Caki2 (cell line): ENCODE data around the gene GLIS2. TPM values are rescaled to one million over a fixed set of nuclear protein-coding genes. Genes with fewer than 3 reads are reported as not detected.
"Not testable (repeated sequence)": the region's sequence is repeated elsewhere in the genome, so short reads cannot be mapped to it uniquely, and the experiment has no call there.

Experiments used
- DNase-seq: peaks from one replicate; pipeline ENCODE4 v3.0.0-alpha.2; 2015; ENCODE audit warnings: low read depth
- in situ Hi-C: cut with HindIII; loops from 2 replicates; pipeline ENCODE4 v1.10.0; 2016; ENCODE audit warnings: low sequenced_read_pairs, low pct_unique_long_range_greater_than_20kb, mixed read lengths
- total RNA-seq: library from RNA; depleted of rRNA; stranded (reverse); fragments of >200 nt; shearing (Covaris generic); gene quantifications from 2 replicates; pipeline ENCODE4 v1.2.3, GENCODE V29; 2014; ENCODE audit warnings: low replicate concordance

Gene GLIS2
- total RNA-seq, 1 experiment from 2014 or later, result 5.7 TPM

DNA sequence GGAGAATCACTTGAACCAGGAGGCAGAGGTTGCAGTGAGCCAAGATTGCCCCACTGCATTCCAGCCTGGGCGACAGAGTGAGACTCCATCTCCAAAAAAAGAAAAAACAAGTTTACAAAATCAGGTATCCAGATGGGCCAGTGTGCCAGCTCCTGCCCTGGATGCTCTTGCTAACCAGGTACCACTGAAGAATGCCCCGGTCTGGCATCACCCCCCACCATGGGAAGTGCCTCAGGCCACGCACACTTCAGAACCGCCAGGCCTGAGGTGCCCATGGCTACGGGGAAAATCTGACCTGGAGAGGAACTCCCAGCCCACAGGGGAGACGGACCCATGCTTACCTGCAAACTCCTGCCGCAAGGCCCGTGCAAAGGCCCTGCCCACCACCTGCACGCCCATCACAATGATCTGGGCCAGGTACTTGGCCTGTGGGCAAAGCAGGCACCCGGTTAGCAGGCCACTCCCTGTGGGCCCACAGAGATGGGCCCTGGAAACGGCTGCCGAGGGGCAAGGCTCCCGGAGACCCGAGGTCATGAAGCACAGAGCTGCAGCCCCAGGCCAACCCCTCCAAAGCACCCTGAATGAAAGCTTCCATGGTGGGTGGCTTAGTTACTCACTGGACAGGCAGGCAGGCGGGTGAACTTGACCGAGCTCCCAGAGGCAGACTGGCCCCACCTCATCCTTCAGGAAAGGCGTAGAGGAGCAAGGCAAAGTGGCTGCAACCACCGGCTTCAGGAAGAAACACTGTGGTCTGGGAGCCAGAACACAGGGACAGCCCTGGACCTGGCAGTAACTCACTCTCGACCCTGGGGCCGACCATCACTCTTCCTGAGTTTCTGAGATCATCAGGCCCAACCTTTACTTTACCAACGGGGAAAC lies 27.2 kb downstream of the GLIS2 start:
- DNase-seq, result no peak
- in situ Hi-C loops, result no loop called here

DNA sequence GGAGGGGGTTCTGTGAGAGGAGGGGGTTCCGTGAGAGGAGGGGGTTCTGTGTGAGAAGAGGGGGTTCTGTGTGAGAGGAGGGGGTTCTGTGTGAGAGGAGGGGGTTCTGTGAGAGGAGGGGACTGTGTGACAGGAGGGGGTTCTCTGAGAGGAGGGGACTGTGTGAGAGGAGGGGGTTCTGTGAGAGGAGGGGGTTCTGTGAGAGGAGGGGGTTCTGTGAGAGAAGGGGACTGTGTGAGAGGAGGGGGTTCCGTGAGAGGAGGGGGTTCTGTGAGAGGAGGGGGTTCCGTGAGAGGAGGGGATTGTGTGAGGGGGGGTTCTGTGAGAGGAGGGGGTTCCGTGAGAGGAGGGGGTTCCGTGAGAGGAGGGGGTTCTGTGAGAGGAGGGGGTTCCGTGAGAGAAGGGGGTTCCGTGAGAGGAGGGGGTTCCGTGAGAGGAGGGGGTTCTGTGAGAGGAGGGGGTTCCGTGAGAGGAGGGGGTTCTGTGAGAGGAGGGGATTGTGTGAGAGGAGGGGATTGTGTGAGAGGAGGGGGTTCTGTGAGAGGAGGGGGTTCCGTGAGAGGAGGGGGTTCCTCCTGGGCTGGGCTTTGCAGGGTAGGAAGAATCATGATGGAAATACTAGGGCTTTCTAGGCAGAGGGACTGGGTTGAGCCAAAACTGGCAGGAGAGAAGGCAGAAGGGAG lies 28.6 kb downstream of the GLIS2 start:
- in situ Hi-C loops, DNase-seq: not testable (repeated sequence)

DNA sequence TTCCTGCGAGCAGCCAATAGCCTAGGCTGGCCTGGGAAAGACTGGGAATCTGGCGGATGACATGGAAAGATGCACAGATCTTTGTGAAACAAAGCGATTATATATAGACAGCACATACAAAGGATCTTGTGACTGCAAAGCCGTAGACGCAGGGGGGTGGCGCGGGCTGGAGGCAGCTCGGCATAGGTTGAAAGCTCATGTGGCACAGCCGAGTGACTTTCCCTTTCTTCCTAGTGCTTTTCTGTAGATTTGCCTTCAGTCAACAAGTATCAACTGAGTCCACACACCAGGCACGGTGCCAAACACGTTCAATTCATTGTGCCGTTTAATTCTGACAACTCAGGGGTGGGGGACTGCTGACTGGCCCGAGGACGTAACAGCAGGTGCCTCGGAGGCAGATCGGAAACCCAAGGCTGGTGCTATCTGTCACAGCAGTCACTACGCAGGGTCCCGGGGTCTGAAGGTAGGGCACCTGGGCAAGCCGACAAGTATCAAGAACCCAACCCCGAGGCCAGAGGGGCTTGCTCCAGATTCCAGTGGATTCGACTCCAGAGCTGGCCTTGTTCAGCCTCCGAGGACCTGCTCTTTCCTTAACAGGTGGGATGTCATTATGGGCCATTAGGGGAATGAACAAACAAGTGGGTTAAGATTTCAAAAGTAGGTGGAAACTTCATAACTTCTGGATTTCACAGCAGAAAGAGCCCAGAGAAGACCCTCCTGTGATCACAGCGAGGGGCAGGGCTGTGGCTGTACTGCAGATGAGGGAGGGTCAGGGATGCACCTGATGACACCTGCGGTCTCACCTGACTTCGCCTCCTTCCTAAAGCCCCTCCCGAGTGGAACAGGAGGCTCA lies 29.3 kb downstream of the GLIS2 start:
- in situ Hi-C loops, result no loop called here
- DNase-seq, result no peak

DNA sequence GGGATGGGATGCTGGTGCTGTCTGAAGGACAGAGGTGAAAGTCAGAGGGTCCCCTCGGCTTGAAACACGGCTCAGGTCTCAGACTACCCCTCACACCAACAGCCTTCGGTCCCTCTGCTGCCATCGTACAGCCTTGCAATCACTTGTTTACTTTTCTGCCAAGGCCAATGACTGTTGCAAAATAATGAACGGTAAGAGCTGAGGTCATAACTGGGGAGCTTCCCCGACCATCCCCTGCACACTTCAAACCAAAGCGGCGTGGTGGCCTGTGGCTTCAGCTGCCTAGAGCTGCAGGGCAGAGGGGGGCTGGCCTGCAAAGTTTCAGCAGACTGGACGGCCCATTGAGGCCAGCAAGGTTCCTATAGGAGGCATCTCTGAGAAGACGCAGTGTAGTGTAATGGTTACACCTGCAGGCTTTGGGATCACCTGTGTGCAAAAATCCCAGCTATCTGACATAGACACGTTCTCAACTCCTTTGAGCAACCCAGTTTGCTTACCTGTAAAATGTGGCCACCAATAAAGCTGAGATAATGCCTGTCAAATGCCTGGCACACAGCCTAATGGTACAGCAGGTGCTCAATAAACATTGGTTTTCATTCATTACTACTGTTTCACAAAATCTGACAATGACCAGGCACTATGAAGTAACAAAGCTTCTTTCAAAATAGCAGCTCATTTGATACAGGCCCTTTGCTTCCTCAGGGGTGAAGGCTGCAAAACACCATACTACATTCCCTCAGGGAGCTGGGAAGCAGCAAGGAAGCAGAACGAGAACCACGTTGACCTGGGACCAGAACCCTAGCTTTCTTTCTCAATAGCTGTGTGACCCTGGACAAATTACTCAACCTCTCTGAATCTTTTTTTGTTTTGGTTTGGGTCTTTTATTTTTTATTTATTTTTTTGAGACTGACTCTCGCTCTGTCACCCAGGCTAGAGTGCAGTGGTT lies 30.2 kb downstream of the GLIS2 start:
- in situ Hi-C loops, result no loop called here
- no peak for DNase-seq

DNA sequence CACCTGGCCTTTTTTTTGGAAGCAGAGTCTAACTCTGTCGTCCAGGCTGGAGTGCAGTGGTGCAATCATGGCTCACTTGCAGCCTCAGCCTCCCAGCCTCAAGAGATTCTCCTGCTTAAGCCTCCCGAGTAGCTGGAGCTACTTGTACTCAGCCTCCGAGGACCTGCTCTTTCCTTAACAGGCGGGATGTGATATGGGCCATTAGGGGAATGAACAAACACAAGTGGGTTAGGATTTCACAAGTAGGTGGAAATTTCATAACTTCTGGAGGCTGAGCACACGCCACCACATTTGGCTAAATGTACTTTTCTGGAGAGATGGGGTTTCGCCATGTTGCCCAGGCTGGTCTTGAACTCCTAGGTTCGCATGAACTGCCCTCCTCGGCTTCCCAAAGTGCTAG lies 31.1 kb downstream of the GLIS2 start:
- DNase-seq, result no peak
- in situ Hi-C loops, result no loop called here

DNA sequence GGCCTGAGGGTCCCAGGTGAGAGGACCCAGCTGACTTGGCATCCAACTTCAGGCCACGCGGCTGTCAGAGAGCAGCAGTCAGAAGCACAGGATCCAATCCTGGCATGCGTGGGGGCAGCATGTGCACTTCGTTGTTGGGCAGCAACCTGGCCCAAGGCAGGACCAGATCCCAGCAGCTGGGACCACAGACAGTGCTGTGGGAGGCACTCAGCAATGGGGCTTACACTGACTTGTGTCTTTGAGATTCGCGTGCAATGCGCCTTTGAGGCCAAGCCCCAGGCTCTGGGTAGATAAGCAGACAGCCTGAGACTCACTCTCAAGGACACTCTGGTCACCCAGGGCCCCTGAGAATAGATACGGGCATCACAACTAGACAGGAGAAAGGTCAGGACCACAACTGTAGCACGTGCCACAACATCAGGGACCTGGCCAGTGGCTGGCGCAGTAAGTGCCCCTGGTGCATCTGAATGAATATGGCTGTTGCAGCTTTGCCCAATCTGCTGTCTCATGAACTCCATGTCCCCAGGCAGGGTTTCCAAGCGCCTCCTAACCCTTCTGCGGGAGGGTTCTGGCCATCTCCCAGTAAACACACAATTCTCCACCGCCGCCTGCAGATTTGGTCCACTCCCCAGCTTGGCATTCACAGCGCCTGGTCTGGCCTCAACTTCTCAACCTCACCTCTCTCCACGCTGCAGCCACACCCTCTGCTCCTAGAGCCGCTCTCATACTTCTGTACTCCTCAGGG lies 32.1 kb downstream of the GLIS2 start:
- DNase-seq, result no peak
- in situ Hi-C loops, result no loop called here

DNA sequence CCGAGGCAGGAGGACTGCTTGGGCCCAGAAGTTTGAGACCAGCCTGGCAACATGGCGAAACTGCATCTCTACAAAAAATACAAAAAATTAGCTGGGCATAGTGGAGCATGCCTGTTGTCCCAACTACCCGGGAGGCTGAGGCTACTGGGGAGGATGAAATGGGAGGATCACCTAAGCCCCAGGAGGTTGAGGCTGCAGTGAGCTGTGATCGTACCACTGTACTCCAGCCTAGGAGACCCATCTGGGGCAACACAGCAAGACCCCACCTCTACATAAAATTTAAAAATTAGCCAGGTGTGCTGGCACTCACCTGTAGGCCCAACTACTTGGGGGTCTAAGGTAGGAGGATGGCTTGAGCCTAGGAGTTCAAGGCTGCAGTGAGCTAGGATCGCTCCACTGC lies 33.5 kb downstream of the GLIS2 start:
- in situ Hi-C loops, result no loop called here
- DNase-seq, result no peak

DNA sequence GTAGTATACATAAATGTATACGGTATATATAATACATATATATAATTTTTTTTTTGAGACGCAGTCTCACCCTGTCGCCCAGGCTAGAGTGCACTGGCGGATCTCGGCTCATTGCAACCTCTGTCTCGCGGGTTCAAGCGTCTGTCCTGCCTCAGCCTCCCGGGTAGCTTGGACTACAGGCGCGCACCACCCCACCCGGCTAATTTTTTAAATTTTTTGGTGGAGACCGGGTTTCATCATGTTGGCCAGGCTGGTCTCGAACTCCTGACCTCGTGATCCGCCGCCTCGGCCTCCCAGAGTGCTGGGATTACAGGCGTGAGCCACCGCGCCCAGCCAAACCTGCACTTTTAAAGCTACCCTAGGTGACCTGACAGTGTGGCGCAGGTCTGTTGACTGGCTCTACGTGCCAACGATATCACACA lies 34.5 kb downstream of the GLIS2 start:
- in situ Hi-C loops, result no loop called here
- no peak for DNase-seq

DNA sequence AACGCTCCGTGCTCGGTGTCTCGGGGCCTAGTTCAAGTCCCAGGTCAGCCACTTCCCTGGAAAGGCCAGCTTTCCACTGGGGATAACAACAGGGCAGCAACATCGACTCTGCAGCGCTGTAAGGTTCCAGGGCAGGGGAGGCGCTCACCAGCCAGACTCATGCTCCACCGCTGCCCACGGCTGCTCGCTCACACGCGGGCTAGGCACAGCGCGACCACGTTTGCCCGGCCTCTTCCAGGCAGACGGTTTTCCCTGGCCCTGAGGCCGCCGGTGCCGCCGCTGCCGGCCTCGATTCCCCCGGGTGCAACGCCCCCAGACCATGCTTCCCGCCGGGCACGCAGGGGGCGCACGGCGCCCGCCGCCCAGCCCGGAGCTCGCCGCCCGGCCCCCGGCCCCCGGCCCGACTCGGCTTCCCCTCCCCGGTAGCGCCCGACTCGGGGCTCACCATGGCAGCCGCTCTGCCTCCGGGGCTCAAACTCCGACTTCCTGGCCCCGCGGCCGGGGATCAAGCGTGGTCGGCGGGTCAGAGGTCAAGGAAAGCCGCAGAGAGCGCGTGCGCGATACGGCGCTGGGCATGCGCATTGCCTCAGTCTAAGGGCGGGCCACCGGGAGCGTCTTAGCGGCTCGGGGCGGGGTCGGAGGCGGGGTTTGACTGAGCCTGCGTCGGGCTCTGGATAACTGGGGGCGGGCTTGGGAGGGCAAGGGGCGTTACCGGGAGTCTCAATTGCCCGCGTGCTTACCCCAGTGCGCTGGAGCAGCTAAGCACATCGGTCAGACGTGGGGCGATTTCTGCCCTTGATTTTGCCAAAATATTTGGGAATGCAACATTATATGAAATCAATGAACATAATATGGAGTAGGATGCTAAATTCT lies 35.2 kb downstream of the GLIS2 start, which contains the start of gene PAM16:
Gene PAM16, minus strand, starts transcription at position 535 of the 873 bp plus-strand sequence. Its CDS starts 87 bp downstream, at position 448.
- DNase-seq, result peak; percentile 87
- in situ Hi-C loops, result no loop called here

DNA sequence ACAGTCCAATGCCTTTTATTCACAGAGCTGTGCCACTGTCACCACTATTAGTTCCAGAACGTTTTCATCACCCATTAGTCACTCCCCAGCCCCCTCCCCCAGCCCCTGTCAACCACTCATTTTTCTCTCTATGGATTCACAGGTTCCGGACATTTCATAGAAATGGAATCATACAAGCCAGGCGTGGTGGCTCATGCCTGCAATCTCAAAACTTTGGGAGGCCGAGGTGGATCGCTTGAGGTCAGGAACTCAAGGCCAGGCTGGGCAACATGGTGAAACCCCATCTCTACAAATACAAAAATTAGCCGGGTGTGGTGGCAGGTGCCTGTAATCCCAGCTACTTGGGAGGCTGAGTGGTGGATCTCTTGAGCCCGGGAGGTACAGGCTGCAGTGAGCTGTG lies 36.0 kb downstream of the GLIS2 start:
- in situ Hi-C loops, result no loop called here
- no peak for DNase-seq

DNA sequence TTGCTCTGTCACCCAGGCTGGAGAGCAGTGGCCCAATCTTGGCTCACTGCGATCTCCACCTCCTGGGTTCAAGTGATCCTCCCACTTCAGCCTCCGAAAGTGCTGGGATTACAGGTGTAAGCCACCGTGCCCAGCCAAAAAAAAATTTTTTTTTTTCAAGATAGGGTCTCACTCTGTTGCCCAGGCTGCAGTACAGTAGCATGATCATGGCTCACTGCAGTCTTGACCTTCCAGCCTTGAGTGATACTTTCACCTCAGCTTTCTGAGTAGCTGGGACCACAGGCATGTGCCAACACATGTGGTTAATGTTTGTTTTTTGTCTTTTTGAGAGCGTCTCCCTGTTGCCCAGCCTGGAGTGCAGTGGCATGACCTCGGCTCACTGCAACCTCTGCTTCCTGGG lies 37.0 kb downstream of the GLIS2 start:
- no peak for DNase-seq
- in situ Hi-C loops, result no loop called here

DNA sequence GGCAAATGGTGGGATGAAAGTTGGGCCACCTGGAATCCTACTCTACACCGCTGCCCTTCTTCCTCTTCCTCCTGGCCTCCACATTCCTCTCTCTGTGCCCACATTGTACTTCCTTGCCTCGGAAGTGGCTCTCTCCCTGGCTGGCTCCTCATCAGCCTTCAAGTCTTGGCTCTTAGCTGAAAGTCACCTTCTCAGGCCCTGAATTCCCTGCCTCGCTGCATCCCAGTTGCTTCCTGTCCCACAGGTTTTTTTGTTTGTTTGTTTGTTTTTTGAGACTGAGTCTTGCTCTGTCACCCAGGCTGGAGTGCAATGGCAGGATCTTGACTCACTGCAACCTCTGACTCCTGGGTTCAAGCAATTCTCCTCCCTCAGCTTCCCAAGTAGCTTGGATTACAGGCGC lies 37.8 kb downstream of the GLIS2 start:
- DNase-seq, result no peak
- in situ Hi-C loops, result no loop called here

DNA sequence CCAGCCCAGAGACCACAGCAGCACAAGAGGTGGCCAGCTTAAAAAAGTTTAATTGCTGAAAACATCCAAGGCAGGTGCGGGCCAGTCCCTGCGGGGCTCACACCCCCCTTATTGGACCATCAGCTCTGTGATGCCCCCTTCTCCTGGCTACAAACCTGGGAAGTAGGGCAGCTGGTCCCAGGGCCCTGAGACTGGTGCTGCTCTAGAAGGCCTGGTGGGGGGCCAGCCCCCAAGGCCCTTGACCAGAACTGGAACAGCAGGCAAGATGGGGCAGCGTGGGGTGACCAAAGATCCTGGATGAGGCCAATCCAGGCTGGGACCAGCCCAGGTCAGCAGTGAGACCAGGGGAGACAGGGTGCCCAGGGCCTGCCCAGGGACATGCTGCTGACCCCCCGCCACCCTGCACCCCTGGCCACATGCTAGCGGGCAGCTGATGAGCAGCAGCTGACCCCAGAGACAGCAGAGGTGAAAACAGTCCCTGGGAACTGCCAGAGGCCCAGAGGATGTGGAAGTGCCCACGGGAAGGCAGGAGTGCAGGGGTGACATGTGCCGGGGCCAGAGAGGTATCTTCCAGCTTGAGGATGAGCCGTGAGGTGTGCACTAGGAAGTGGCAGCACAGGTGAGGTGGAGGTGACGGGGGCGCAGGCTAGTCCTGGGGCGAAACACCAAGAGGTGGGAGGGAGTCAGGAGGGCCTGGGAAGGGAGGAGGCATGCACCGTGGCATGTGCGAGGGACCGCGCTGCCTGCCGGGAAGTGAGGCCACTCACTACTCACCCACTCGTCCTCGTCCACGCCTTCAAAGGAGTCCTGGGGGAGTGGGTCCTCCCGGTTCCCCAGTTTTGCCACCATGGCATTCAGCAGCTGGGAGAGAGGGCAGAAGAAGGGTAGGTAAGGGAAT lies 38.9 kb downstream of the GLIS2 start:
- no peak for DNase-seq
- in situ Hi-C loops, result no loop called here

DNA sequence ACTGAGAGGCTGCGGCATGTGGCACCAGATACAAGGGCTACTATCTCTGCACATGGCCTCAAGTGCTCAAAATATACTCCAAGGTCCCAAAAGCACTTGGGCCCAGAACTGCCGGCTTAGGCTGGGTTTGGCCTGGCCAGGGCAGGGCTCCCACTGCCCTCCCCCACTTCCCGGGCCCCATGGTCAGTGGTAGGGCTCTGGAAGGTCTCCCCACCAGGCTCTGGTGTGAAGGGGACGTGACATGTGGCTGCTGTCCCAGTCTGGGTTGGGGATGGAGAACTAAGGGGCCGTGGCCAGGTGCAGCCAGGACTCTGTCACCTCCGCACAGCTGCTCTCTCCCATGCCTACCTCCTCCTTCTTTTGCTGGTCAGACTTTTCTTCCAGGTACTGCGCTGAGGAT lies 41.0 kb downstream of the GLIS2 start:
- in situ Hi-C loops, result no loop called here
- DNase-seq, result no peak

DNA sequence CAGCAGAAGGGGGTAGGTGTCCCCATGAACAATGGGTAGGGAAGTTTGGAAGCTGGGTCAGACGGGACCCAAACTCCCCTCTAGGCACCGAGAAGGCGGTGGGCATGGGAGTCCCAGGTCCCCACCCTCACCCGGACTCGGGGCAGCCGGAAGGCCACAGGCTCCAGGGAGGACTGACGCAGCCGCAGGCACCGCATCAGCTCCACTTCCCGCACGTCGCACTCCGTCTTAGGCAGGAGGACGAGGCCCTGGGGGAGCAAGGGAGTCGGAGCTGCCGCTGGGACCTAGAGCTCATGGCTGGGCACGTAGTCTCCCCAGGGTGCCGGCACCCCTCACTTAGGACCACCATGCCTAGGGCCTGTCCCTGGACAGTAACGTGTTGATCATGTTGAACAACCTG lies 42.4 kb downstream of the GLIS2 start:
- in situ Hi-C loops, result no loop called here
- DNase-seq, result no peak
